GM21526 (cell line): ENCODE measurements around the gene PRKCA.

Experiments used
- ATAC-seq: cut with Tn5 transposase; IDR thresholded peaks from one replicate; pipeline ENCODE4 v1.9.1; 2021; ENCODE audit warnings: moderate library complexity; ENCODE audit not compliant: unreplicated experiment, low FRiP score

The PRKCA gene

DNA sequence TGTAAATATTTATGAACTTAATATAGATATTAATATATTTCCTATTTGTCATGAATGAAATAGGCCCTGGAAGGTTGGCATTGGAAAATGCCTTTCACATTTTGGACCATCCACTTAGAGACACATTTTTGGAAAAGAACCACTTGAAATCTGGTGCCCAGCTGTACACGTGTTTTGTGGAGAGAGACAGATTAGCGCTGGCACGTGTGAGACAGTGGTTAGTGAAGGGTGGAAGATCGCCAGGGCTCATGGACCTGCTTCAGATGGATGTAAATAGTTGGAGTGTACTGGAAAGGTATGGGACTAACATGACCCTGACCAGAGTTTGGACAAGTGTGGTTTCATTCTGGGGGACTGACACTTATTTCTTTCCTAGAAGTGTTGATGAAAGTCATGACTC, 222.9 kb downstream of the PRKCA start:
- ATAC-seq = no peak

DNA sequence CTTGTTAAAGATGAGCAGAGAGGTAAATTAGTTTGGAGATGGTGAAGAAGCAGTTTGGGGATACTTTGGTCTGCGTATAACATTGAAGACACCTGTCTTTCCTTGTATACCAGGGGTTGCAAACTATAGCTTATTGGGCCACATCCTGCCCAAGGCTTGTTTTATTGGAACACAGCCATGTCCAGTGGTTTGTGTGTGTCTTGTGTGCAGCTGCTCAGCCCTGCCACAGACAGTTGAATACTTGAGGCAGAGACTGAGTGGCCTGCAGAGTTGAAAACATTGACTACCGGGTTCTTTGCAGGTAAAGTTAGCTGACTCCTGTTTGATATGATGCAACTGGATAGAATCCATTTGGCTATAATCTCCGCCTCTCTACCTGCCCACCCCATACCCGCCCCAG, 224.4 kb downstream of the PRKCA start:
- ATAC-seq = no peak

DNA sequence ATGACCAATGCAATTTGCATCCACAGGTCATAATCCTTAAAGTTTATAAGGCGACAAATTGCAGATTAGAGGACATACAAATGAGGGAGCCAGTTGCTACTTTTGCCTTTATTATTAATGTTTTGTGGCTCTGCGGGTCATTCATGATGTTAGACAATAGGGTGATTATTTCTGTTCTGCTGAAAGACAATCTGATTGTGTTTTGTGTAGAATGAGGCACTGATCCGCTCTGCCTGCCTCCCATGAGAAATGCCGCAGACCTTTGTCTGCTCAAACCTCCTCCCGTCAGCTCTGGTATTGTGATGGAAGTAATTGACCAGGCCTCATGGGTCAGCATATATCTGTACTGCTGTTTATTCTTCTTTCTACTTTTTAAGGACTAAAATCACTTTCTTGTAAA, 224.9 kb downstream of the PRKCA start:
- ATAC-seq = no peak

DNA sequence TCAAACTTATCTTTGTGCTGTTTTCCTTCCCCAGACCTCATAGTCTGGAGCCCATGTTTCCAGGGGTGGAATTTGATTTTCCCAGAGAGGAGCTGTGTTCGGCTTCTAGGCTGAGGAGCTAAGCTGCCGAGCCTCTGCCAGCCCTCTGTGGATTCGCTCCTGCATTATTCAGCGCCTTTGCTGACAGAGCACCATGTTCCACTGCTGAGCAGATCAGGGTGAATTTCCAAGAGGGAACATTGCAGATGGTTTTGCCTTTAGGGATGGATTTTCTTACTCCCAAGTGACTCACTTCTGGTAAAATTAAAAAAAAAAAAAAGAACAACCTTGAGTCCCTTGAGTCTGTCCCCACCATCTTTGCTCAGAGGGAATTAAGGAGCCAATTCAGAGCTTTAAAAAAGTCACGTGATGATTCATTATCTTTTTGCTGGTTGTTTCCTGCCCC, 229.5 kb downstream of the PRKCA start:
- no peak for ATAC-seq

DNA sequence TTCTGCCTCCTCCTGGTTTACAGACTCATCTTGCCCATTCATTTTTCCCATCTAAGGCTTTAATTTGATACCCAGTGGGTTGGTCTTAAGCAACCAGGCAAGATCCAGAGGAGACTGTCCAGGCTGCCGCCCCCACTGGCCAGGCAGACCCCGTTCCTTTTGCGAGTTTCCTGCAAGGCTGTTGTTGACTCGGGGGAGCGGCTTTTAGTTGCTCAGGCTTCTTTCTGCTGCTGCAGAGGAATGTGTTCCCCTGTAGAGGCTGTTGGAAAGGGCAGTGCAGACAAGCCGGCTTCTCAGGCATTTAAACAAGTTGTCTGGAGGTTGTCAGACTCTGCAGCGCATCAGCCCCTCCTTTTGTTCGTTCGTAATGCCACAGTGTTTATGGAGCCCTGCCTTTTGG, 231.2 kb downstream of the PRKCA start:
- ATAC-seq = no peak

DNA sequence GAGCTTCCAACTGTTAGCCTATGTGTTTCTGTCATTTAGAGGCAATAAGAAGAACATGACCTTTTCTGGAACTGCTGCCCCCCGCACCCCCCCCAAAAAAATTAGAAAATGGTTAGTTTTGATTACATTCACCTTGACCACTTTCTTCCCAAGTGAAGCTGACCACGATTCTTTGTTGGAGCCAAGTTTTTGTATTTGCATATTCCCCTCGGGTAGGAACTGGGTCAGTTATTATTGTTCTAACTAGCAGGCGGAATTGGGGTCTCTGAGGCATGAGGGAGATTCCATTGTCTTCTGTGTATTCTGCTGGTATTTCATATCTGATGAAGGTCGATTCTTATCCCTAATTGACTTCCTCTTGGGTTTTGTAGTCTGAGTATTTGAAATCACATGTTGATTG, 231.6 kb downstream of the PRKCA start:
- no peak for ATAC-seq

DNA sequence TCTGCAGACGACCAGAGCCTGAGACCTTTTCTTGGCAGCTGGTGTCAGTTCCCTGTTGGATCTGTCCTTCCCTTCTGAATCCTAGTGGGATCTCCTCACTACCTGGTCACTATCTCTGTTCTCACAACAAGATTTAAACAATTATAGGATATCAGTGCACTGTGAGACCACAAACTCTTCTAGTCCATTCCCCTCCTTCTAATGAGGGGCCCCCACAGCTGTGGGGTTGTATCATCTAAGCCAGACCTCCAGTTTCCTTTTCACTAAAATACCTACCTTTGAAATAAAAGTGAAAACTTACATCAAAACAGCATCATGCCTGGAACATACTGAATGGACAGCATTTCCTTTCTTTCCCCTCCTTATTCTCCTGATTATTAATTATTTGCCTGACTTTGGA, 233.2 kb downstream of the PRKCA start:
- no peak for ATAC-seq

DNA sequence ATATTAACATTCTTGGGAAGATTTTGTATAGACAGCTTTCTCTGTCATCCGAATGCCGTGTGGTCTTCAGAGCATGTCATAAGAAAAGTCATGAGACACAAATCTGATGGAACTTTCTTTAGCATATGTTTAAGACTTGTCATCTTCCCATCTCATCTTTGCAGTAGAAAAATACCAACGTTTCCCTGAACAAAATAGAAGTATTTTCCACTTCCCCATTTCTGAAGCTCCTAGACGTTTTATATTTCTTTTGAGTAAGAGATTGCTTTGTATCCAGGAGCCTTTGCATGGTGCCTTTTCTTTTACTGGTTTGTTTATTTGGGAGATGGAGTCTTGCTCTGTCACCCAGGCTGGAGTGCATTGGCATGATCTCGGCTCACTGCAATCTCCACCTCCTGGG, 235.1 kb downstream of the PRKCA start:
- ATAC-seq = no peak

DNA sequence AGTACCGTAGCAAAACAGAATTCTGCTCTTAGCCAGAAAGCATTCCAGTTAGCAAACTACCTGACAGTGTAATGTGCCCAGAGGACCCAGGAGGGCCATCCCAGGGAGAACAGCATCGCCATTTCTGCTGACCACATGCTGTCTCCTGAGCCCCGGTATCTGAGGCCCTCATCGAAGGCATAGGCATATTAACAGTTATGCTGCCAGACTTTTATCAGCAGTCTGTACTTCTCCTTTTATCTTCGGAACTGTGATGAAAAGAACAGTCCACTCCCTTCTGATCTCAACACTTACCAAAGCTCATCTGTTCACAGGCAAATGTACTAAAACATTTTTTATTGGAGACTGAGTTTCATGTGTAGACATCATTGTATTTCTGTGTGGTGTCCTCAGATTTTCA, 236.4 kb downstream of the PRKCA start:
- ATAC-seq = no peak

DNA sequence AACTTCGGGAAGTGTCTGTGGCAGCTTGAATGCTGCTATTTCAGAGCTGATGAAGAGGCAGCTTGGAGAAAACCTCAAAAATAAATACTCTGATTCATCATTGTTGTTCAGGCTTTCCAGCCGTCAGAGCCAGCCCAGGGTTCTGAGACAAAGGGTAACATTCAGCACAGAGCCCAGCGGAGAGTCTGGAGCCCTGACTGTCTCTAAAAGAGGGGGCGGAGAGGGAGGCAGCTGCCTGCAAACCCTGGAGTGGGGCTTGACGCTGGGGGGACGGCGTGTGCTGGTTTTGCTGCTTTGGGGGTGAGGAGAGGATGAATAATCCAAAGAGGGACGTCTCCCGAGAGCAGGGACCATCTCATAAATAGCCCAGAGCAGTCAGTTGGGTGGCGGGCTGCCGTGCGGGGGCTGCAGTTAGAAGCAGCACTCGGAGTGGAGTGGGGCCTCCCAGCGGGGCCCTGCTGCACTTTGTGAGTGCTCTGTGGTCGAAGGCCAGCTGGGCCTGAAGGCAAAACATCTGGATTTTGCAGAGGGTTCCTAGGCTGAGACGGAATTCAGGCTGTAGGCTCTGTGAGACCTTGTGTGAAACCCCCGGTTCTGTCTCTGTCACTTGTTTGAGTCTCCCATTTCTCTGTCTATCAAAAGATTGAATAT, 237.8 kb downstream of the PRKCA start:
- no peak for ATAC-seq

DNA sequence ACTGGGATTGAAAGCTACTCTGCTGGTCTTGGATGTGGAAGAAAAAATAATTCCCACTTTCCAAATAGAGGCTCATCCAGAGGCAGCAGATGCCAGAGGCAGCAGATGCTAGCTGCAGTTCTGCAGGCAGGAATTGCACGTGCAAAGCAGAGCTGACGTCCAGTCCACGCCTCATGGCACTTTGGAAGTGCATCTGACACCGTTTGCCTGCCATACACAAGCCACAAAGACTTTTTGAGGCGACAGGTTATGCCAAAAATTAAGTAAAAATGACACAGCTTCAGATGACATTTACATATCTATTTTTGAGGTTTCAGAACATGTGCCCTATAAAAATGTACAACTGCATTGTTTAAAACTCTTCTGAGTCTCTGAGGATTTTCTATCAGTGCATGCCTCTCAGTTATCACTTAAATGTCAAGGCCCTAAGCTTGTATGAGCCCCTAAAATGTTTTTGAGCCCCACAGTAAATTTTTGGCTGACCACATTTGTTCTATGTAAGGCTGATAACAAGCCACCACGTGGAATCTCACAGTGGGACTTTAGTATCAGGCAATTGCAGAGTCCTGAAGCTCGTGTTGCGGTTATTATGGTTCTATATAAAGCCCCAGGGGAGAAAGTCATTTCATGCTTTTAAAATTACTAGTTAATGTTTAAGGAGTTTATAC, 239.2 kb downstream of the PRKCA start:
- ATAC-seq = peak; percentile 66

DNA sequence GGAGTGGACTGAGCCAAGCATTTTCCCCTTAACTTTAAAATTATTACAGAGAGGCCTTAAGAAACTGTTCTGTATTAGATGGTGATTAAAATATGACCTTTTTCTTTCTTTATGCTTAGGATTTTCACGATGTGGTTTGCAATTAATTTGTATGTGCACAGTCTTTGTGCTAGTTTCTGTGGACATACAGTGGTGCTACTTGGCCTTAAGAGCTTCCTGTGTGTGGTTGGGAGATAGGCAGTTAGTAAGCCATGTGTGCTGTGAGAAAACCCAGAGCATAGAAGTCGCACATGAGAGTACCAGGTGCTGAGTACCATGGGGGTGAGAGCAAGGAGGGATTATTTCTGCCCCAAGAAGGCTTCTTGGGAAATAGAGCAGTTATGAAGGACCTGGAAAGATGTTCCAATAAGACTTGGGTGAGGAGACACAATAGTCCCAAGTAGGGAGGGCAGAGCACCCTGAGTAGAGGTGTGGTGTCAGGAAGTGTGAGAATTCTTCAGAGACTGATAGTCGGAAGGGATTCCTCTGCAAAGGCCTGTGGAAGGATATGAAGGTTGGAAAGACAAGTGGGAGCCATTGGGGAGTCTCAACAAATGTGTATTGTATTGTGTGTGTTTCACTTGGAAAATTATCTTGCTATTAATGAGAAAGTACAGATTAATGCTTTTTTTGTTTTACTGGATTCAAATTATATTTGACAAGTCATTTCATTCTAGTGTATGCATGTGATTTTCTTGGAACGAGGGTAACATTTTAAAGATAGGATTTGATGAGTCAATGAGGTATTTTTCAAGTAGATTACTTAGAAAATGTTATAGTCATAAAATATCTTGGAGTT, 239.9 kb downstream of the PRKCA start:
- ATAC-seq = peak; percentile 92

DNA sequence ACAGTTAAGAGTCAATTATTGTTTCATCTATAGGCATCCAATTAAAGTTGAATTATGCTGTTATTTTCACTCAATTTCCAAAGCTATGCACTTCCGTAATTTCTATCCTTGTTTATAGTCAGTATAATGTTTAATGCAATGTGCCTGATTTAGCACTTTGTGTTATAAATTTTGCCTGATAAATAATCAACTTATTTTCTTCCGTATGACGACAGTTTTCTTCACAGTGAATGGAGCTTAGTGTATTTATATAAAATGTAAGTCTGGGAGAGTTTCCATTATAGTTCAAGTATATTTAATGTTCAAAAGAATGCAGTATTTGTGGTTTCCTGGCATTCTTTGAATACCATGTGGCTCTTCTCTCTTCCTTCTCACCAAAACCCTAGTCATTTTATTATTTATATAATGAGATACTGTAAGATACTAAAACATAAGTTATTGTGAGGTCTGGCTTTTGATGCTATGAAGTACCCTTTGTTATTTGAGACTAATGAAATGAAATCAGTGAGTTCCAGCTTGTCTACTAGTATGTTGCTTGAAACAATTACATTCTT, 240.6 kb downstream of the PRKCA start:
- ATAC-seq = no peak

DNA sequence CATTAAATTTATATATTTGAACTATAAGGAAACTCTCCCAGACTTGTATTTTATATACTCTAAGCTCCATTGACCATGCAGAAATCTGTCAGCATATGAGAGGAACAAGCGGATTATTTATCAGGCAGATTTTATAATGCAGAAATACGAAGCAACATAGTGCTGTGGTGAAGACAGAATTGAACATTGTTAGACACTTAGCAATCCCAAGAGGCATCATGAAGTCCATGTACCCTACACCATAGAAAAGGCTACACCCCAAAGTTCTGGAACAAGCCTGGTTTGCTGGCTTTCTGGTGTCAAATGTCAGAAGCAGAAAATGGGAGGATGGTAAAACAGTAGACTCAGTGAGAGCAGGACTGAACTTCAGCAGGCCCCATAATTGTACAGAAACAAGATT, 241.1 kb downstream of the PRKCA start:
- no peak for ATAC-seq

DNA sequence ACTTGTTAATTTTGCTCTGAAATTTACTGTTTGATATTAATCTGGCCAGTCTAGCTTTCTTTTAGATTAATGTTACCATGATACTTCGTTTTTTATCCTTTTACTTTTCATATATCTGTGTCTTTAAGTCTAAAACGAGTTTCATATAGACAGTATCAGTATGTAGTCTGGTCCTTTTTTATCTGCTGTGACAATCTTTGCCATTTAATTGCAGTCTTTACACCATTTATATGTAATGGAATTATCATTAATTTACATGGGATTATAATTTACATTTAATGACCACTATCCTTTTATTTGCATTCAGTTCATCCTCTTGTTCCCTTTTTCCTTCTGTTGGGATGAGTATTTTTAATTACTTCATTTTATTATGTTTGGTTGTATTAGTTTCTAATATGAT, 243.5 kb downstream of the PRKCA start:
- ATAC-seq = no peak

DNA sequence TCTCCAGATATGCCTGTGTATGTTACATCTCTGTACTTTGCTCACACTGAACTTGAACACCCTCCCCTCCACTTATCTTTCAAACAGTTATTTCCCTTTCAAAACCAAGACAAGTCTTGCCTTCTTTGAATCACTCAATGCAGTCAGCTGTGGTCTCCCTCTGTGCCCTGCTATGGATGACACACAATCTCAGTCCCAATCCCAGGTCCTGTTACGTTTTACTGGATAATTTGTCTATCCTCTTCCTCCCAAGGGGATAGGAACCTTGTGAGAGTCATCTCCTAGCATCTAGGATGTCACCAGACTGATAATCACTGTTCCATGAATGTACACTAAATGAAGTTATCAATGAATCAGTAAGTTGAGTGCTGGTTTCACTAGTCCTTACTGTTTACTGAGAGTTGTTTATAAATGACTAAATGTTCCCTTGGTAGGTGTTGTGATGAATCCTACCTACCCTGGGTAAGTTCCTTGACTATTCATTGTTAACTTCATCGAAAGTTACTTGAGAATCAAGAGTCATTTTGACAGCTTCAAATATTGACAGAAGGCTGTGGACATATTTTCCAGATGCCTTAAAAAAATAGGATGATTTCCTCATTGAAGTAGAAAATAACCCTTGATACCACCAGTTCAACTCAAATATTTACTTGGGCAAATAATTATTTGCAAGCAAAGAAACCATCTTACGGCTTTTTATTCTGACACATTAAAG, 244.9 kb downstream of the PRKCA start:
- ATAC-seq = no peak

DNA sequence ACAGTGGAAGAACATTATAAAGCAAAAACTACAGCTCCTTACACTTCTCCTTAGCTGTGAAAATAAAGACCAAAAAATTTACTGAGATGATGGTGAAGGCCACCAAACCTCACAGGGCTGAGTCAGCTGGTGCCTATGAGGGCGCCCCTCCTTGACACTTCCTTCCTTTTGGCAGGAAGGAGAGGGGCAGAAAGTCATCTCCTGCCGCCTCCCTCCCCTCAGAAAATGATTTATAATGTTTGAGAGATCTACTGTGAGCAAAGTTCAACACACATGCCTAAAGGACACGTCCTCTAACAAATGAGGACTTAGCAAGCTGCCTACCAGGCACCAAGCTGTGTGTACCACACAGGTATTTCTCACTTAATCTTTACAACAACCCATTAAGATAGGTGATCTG, 245.7 kb downstream of the PRKCA start:
- ATAC-seq = no peak

DNA sequence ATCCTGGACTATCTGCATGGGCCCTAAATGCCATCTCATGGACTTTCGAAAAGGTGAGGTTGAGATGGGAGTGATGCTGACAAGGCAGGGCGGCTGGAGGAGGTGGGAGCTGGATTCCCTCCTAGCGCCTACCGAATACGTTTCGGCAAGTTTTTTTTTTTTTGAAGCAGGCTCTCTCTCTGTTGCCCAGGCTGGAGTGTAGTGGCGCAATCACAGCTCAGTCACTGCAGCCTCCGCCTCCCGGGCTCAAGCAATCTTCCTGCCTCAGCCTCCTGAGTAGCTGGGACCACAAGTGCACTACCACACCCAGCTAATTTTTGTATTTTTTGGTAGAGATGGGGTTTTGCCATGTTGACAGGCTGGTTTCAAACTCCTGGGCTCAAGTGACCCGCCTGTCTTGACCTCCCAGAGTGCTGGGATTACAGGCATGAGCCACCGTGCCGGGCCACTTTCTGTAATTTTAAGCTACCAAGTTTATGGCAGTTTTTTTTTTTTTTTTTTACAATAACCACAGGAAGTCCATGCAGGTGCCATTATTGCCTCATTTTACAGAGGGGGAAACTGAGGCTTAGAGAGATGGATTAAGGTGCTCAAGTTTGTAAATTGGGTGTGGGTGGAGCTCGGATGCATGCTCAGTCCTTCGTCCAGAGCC, 246.4 kb downstream of the PRKCA start:
- no peak for ATAC-seq

DNA sequence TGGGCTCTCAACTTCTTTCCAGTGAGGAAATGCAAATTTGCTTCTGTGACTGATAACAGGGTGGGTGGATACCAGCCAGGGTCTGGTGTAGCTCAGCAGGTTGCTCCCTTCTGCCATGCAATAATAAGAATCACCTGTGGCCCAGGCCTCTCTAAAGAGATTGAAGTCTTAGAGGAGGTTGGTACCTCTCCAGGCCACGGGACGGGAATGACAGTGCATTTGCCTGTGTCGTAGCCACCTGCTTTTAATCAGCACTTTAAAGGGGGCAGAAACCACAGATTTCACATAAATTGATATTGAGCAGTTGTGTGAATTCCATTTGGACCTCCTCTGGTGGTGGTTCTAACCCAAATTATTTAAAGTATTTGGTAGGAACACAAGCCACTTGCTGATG, 246.9 kb downstream of the PRKCA start:
- no peak for ATAC-seq

DNA sequence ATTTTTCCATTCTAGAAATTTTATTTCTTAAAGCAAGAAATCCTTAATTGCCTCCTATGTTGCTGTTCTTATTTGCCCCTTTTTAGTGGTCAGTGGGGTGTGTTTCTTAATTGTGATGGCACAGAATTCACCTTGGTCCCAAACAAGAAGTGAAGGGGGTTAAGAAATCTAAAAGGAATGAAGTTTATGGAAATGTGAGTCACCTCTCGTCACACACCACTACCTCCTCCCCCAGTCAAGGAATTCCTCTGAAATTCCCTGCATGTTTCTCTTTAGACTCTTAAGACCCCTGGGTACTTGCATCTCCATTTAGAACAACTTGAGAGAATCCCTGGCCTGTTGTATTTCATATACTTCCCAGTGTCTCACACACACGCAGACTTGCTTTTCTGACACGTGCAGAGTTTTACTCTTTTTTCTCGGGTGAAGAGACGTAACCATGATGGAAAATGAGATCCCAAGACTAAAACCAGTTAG, 247.4 kb downstream of the PRKCA start:
- no peak for ATAC-seq
